G401 (cell line): ENCODE data around the gene ARHGAP42. TPM values are rescaled to one million over a fixed set of nuclear protein-coding genes. Genes with fewer than 3 reads are reported as not detected.

ENCODE experiments used
- DNase-seq: peaks from one replicate; pipeline ENCODE4 v3.0.0-alpha.2; 2015; ENCODE audit warnings: low spot score
- in situ Hi-C: cut with HindIII; loops from 2 replicates; pipeline ENCODE4 v1.10.0; 2016; ENCODE audit warnings: low sequenced_read_pairs, mixed read lengths
- total RNA-seq: library from RNA; depleted of rRNA; stranded (reverse); fragments of >200 nt; shearing (Covaris generic); gene quantifications from 2 replicates; pipeline ENCODE4 v1.2.3, GENCODE V29; 2014

Gene ARHGAP42
- total RNA-seq, 1 experiment from 2014 or later = not detected

GRCh38 chr11:100676901-100677300, 10.2 kb upstream of the ARHGAP42 start:
- DNase-seq = no peak
- in situ Hi-C loops = no loop called here

GRCh38 chr11:100677796-100678195, 9.3 kb upstream of the ARHGAP42 start:
- DNase-seq = no peak
- in situ Hi-C loops = no loop called here

DNA sequence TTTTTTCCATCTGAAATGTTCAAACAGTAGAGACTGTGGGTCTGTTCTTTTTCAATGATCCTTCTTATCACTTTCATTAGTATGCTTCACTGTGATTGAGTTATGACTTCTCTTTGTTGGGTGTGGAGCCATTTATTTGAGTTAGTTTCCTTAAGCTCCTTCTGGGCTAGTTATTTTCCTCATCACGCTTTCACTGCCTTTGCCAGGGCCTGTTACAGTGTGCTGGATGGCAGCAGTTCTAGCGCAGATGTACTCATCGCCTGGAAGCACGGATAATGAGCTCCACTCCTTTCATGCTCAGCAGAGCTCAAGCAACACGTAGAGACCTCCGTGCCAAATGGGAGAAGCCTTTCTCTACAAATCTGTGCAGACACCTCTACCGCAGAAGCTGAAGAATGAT, 7.0 kb upstream of the ARHGAP42 start:
- DNase-seq = no peak
- in situ Hi-C loops = no loop called here

DNA sequence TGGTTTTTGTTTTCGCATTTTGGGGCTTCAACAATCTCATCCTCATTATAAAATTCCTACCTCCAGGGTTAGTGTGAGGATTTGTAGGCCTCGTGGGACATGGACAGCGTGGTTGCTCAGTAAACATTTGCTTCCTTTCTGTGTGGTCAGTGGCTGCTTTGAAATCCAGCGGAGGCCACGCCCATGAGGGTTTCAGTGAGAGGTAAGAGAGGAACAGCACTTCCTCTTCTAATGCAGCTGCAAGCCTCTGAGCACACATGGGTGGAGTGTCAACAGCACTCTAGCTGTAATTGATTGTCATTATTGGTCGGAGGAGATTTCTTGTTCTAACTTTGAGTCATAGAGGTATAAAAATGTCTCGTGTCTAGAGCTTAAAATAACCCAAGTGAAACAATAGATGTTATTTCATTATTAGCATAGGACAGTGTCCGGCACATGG, 6.0 kb upstream of the ARHGAP42 start:
- DNase-seq = no peak
- in situ Hi-C loops = no loop called here

DNA sequence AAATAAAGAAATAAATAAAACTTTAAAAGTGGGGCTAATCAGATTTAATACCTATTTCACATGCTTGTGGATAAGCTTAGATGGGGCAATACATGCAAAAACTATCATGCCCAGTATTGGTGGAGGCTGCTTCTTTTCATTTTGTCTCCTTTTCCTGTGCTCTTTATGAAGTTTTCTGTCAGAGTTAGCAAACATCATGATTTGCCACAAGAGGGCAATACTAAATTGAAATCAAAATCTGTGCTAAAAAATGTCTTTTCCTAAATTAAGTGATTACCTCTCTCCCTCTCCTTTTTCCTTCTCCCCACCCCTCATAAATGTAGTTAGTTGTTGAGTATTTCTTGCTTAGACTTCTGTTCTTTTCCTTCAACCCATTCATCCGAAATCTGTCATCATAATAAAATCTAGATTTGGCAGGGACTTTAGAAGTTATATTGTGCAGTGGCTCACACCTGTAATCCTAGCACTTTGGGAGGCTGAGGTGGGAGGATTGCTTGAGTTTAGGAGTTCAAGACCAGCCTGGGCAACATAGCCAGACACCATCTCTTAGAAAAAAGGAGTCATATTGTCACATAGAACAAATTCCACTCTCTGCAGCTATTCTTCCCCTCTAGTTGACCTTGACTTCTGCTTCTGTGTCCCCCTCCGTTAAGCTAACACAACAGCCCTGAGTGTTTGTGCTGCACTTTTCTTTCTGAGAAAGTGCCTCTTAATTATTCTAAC, 4.7 kb upstream of the ARHGAP42 start:
- in situ Hi-C loops = no loop called here
- DNase-seq = peak; percentile 26

DNA sequence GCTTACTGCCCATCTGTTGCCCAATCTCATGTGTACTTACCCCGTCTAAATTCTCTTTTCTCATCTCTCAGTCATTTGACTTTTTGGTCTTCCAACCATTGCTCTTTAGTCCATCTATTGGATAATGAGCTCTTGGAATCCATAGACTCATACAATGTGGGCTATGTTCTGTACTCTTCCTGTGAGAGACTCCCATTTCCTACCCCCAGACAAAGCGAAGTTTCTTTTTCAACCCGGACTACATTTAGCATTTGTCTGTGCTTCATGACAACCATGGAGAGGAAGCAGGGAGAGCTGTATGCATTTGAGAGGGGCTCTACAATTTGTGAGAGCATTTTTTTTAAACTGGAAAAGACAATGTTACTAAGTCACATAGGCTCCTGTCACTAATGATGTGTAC, 4.0 kb upstream of the ARHGAP42 start:
- DNase-seq = no peak
- in situ Hi-C loops = no loop called here

DNA sequence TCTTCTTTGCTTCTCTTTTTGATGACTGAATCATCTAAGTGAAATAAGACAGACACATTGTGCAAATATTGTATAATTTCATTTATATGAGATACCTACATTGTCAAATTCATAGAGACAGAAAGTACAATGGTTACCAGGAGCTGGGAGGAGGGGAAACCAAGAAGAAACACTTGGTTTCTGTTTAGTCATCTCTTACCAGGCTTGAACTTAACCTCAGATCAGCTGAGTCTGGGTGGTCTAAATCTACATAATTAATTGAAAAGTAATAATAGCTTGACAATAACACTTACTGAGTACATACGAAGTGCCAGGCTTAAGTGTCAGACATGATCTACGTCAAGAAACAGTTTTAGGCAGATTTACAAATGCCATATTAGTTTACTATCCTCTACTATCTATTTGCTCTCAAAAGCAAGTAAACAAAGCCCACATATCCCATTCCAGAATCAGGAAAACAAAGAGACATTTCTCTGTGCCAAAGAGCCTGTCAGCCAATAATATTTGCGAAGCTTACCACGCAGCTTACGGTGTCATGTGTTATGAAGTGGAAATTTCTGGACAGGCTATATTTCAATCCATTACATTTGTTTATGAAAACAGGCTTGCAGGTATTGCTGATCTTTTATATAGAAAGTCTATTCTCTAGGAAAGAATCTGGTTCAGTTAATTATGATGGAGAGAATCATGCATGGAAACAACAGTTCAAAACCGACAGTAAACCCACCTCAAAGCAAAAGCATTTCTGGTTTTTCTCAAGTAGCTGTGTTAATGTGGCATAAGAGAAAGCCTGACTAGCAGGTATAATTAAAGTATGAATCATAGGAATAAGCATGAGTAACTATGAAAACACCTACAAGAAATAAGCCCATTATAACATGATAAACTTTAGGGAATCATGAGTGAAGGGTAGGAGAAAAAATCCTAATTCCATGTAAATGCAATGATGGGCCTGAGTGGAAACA, 2.7 kb upstream of the ARHGAP42 start:
- in situ Hi-C loops = no loop called here
- DNase-seq = no peak

DNA sequence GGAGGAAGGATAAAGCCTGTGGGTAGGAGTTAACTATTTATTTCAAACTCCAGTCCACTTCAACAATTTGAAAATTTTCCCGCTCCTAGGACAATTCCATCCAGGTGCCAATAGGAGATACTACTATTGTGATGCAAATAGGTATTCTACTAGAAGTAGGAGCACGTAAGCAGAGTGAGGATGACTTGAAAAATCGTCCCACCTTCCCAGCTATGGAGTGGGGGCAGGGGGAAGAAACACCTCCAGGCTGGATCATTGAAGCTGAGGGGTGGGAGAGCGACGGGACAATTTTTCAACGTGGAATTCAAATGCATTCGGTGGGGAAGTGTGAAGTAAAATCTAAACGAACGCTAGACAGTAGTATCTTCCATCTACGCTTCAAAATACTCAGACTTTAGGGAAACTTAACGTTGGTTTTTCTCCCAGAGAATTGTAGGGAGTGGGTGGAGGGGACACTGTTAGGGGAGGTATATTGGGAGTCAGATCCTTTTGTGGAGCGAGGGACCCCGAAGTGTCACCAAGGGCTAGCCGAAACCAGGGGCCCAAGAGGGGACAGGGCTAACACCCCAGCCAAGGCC, 523 bp upstream of the ARHGAP42 start:
- in situ Hi-C loops = no loop called here
- no peak for DNase-seq

GRCh38 chr11:100687630-100688395, 725 bp downstream of the ARHGAP42 start:
- DNase-seq = peak; percentile 25
- in situ Hi-C loops = no loop called here

GRCh38 chr11:100689141-100689540, 2.1 kb downstream of the ARHGAP42 start:
- no peak for DNase-seq
- in situ Hi-C loops = no loop called here

DNA sequence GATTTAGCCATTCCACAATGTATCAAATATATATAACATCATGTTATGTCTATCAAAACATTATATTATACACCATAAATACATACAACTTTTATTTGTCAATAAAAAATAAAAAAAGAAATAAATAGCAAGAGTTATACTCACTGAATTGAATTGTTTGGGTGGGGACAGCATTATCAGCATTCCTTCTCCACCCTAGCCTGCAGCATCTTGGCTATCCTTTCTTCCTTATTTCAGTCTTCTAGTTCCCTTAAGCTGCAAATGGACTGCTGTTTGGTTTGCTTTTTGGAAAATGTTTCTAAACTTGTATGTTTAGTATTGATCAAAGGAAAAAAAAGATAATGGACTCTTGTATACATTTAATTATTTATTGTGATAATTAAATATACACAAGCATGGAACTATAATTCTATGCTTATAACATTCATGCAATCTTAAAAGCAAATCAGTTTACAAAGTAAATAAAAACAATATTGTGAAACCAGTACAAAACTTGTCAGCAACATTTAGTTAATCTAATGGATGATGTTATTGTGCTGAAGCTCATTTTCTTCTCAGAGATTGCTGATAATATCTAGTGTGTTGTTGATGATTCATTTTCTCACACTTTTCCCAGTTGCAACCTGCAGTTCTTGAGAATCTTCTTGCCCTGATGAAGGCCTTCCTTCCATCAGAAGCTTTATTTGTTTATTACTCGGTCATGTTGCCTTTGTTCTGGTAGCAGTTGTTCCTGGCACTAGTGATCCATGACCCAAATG, 5.0 kb downstream of the ARHGAP42 start:
- DNase-seq = no peak
- in situ Hi-C loops = no loop called here

GRCh38 chr11:100695911-100696310, 8.8 kb downstream of the ARHGAP42 start:
- DNase-seq = no peak
- in situ Hi-C loops = no loop called here

DNA sequence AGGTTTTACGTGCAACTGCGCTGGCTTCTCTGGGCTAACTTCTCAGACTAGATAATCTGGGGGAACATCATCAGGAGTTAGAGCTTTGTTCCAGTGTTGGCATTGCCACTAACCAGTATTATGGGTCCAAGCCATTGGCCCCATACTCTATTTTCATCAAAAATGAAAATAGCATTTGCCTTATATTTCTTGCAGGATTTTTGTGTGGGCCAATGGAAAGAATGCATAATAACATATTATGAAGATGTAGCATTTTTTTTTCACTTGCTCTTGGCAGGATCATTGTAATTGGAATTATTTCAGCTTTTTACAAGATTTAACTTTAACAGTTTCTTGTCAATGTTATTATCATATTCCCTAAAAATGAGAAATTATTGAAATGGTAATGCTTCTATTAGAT, 16.1 kb downstream of the ARHGAP42 start:
- in situ Hi-C loops = no loop called here
- DNase-seq = no peak

GRCh38 chr11:100703801-100704575, 16.9 kb downstream of the ARHGAP42 start:
- in situ Hi-C loops = no loop called here

GRCh38 chr11:100705447-100705846, 18.4 kb downstream of the ARHGAP42 start:
- in situ Hi-C loops = no loop called here
- DNase-seq = no peak

More at GRCh38 chr11:100703801-100704575, 16.9 kb downstream of the ARHGAP42 start:
- no peak for DNase-seq

GRCh38 chr11:100706179-100706578, 19.1 kb downstream of the ARHGAP42 start:
- in situ Hi-C loops = no loop called here
- DNase-seq = no peak

DNA sequence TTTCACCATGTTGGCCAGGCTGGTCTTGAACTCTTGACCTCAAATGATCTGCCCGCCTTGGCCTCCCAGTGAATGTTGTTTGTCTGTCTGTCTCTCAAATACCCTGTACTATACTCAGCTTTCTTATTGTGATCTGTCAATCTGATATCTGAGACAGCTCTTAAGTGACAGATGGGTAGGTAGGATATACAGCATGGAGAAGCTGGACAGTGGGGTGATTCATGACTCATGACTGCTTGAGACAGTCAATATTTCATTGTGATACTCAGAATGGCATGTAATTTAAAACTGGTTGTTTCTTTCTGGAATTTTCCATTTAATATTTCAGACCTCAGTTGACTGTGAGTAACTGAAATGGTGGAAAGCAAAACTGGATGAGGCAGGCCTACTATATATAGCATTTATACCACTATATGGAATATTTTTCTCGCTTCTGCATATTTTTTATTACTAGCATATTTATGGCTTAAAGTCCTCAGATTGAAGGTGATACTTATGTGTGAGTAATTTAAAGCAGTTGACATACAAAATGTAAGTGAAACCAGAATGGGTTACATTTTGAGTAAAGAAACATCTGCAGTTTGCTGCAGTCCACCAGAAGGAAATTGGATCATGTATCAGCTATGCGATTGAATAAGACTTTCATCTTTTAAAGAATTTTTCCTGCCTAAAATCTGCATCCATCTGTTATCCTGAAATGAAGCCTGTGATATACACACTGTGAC, 22.3 kb downstream of the ARHGAP42 start:
- no peak for DNase-seq
- in situ Hi-C loops = no loop called here
